Subcutaneous abdominal adipose tissue (tissue), 5 donors: ENCODE results near the gene SPATA33.
"Not testable (repeated sequence)": the region's sequence is repeated elsewhere in the genome, so short reads cannot be mapped to it uniquely, and the experiment has no call there.

Source experiments
- H3K27ac ChIP-seq: one replicate; pipeline ENCODE4 v1.7.0; 2013; ENCODE audit warnings: low read depth, mild to moderate bottlenecking, inconsistent platforms, low read length, moderate library complexity
- H3K27me3 ChIP-seq, 5 donors: one replicate each; pipeline ENCODE4 v1.7.0; 2013; ENCODE audit warnings: low read length in 5 of 5, inconsistent platforms in 1 of 5; ENCODE audit not compliant: control insufficient read depth in 5 of 5, insufficient read depth in 4 of 5
- H3K36me3 ChIP-seq, 5 donors: one replicate each; pipeline ENCODE4 v1.7.0; 2013; ENCODE audit warnings: low read length in 5 of 5; ENCODE audit not compliant: control insufficient read depth in 5 of 5, insufficient read depth in 5 of 5
- H3K4me1 ChIP-seq, 5 donors: one replicate each; pipeline ENCODE4 v1.7.0; 2013; ENCODE audit warnings: low read length in 5 of 5, mild to moderate bottlenecking in 3 of 5, moderate library complexity in 1 of 5; ENCODE audit not compliant: control insufficient read depth in 5 of 5, insufficient read depth in 5 of 5
- H3K4me3 ChIP-seq, 5 donors: one replicate each; pipeline ENCODE4 v1.7.0; 2013; ENCODE audit warnings: low read length in 5 of 5, low read depth in 1 of 5
- H3K9ac ChIP-seq, 5 donors: one replicate each; pipeline ENCODE4 v1.7.0; 2013; ENCODE audit warnings: low read length in 5 of 5, mild to moderate bottlenecking in 4 of 5, moderate library complexity in 3 of 5
- H3K9me3 ChIP-seq, 5 donors: one replicate each; pipeline ENCODE4 v1.7.0; 2013; ENCODE audit warnings: low read length in 5 of 5; ENCODE audit not compliant: control insufficient read depth in 5 of 5
- donor health status: healthy.
- donor health status: healthy.
- donor health status: healthy.
- donor health status: healthy.
- donor health status: healthy.

Gene SPATA33

DNA sequence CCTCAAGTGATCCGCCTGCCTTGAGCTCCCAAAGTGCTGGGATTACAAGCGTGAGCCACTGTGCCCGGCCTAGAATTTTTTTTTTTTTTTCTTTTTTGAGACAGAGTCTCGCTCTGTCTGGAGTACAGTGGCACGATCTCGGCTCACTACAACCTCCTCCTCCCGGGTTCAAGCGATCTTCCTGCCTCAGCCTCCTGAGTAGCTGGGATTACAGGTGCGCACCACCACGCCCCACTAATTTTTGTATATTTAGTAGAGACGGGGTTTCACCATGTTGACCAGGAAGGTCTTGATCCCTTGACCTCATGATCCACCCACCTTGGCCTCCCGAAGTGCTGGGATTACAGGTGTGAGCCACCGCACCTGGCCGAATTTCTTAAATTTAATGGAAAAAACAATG is 41.1 kb downstream of the SPATA33 start:
- Histone ChIP-seq H3K36me3 (peaks cover 0 to 39% (median 24%) of the 10 kb centered on the region in 5 donors), H3K4me1 (peaks cover 3 to 27% (median 22%) of the 10 kb centered on the region in 5 donors)
- H3K27me3 ChIP-seq, H3K9ac ChIP-seq, H3K4me3 ChIP-seq, H3K9me3 ChIP-seq, H3K27ac ChIP-seq: not testable (repeated sequence)

GRCh38 chr16:89699629-89700099 is 42.0 kb downstream of the SPATA33 start:
- not testable (repeated sequence) for H3K9me3 ChIP-seq, H3K27me3 ChIP-seq, H3K27ac ChIP-seq, H3K9ac ChIP-seq
- H3K4me3 ChIP-seq: peak overlapping the region in 2 of 5 donors; percentile 25 to 75
- peaks cover 3 to 27% (median 22%) of the 10 kb centered on the region in 5 donors for H3K4me1 ChIP-seq
- H3K36me3 ChIP-seq: peaks cover 0 to 31% (median 17%) of the 10 kb centered on the region in 5 donors

DNA sequence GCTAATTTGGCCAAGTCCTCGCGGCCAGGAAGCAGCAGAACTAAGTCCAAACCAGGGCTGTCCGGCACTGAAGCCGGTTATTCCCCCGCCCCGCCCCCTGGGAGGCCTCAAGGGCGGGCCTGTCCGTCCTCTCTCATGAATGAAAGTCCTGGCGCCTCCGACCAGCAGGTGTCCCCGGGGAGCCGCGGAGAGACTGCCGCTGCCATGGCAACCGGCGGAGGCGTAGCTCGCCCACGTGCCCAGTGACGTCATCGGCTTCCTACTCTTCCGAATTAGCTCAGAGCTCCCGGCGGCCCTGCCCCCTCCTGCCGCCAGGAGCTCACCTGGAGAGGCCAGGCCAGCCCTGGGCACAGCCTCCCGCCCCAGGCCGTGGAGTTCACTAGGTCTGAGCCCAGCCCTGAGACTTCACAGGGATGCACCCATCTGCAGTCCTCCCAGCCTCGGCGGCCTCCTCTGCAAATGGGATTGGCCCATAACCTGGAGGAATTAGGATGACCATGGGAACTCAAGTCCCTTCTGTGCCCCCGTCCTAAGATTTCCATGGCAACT is 42.5 kb downstream of the SPATA33 start:
- no peaks in the 10 kb centered on the region for H3K9me3 ChIP-seq
- H3K36me3 ChIP-seq: peaks cover 0 to 27% (median 13%) of the 10 kb centered on the region in 5 donors
- peaks cover 0 to 3% (median 0%) of the 10 kb centered on the region in 5 donors for H3K27me3 ChIP-seq
- H3K27ac ChIP-seq: peak overlapping the region; percentile 58
- H3K4me3 ChIP-seq: peak overlapping the region; percentile 25 to 75 (median 61)
- H3K9ac ChIP-seq: peak overlapping the region in 3 of 5 donors; percentile 48 to 62 (median 59)
- H3K4me1 ChIP-seq: peaks cover 3 to 27% (median 22%) of the 10 kb centered on the region in 5 donors

DNA sequence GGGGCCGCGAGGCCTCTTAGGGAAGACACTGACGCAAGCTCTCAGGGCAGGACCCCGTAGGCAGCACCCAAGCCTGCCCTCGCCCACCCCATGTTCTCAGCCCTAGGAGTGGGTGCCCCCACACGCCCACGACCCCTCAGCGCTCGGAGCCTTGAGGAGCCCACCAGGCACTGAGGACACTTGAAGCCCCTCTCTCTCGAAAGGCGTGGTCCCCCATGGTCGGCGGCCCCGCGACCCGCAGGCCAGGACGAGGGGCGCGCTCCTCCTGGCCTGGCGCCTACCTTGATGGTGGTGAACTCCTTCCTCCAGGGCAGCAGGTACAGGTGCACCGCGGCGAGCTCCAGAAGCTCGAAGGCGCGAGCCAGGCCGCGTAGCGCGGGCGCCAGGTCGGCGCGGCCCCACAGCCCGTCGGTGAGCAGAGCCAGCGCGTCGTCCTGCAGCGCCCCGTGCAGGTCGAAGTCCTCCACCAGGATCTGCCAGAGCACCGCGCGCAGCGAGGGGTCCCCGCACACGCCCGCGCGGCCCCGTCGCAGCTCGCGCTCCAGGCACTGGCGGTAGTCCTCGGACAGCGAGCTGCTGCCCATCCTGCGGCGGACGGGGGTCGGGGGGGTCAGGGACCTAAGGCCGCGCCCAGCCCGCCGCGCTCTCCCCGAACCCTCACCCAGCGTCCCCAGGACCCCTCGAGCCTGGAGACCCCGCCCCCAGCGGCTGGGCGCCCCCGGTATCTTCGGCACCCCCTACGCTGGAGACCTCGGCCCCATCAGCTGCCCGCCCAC is 43.2 kb downstream of the SPATA33 start:
- Histone ChIP-seq H3K9me3 (no peaks in the 10 kb centered on the region), H3K27ac (peak overlapping the region; percentile 58), H3K27me3 (peaks cover 0 to 3% (median 0%) of the 10 kb centered on the region in 5 donors), H3K4me1 (peaks cover 3 to 27% (median 22%) of the 10 kb centered on the region in 5 donors), H3K4me3 (peak overlapping the region; percentile 25 to 75 (median 61)), H3K9ac (peak overlapping the region in 4 of 5 donors; percentile 48 to 71 (median 60)), H3K36me3 (peaks cover 0 to 20% (median 6%) of the 10 kb centered on the region in 5 donors)

DNA sequence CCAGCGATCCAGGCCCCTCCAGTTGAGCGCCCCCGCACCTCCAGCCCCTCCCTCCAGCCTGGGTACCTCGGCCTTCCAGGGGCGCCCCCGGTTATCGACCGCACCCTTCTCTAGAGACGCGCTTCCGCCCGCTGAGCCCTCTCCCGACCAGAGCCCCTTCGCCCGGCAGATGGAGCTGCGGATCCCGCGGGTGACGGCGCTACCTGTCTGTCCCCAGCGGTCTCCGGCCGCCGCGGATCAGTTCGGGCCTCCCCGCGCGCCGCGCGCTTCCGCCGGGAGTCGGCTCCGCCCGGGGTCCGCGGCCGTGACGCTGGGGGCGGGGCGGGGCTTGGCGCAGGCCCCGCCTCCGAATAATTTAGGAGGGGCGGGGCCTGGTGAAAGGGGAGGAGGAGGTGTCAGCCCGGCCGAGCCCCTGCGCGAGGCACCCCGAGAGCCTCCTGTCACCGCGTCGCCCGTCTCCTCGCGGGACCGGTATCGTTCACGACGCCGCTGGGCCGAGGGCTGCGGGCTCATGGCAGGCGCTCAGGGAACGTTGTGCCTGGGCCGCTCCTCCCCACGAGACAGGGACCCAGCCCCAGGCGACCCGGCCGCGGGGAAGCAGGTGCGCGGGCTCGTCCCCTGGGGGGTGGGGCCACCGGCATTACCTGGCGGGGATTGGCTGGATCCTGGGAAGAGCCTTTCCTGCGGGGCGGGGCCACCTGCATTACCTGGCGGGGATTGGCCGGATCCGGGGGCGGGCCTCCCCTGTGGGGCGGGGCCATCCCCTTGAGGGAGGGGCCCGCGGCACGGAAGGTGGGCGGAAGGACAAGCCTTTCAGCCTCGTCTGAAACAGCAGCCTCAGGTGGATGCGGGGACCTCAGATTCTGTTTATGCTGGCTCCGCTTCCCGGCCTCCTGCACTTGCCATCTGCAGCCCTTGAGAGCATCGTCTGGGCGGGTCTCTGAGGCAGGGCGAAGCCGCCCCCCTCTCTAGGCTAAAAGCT is 44.1 kb downstream of the SPATA33 start, which contains the start of gene SPATA2L:
Gene SPATA2L (minus strand): TSS at position 281 of the 982 bp plus-strand sequence. CDS start 473 bp downstream, outside the sequence.
- H3K9ac ChIP-seq: peak within 1 kb of the TSS in 4 of 5 donors; percentile 48 to 71 (median 60)
- peaks cover 3 to 31% (median 26%) of the 10 kb centered on the region in 5 donors for H3K4me1 ChIP-seq
- H3K9me3 ChIP-seq: no peaks in the 10 kb centered on the region
- H3K27me3 ChIP-seq: peaks cover 0 to 3% (median 0%) of the 10 kb centered on the region in 5 donors
- H3K27ac ChIP-seq: peak within 1 kb of the TSS; percentile 58
- H3K36me3 ChIP-seq: peaks cover 0 to 15% (median 4%) of the 10 kb centered on the region in 5 donors
- H3K4me3 ChIP-seq: peak within 1 kb of the TSS; percentile 25 to 75 (median 61)

DNA sequence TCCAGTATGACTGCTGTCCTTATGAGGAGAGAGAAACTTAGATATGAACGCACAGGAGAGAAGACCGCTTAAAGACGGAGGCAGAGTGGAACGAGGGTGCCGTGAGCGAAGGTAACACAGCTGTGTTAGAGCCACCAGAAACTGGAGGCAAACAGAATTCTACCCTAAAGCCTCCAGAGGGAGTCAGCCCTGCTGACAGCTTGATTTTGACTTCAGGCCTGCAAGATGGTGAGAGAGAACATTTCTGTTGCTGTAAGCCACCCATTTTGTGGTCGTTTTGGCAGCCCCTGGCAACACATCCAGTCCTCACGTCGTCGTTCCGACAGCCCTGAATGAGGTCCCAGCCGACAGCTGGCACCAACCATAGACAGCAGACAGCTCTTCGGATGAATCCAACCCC is 46.6 kb downstream of the SPATA33 start:
- H3K9me3 ChIP-seq: no peaks in the 10 kb centered on the region
- no peak overlapping the region for H3K9ac ChIP-seq
- H3K27me3 ChIP-seq: peaks cover 0 to 3% (median 0%) of the 10 kb centered on the region in 5 donors
- H3K4me1 ChIP-seq: peaks cover 3 to 35% (median 27%) of the 10 kb centered on the region in 5 donors
- H3K27ac ChIP-seq: no peak overlapping the region
- H3K4me3 ChIP-seq: no peak overlapping the region
- H3K36me3 ChIP-seq: peaks cover 0 to 9% (median 0%) of the 10 kb centered on the region in 5 donors

DNA sequence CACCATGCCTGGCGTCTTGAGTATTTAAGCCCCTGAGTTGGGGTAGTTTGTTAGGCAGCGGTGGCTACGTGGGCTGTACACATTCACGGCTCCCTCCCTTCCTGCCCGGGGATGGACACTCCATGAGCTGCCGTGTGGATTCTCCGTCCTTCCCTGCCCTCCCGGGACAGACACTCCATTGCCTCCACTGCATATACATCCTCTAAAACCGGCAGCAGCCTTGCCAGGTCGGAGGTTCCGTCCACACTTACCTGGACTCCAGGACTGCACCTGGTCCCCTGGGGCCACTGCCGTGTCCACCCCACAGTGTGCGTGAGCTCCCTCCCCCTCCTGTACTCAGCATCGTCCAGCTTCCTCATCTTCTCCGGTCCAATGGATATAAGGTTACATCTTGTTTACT is 47.4 kb downstream of the SPATA33 start:
- no peak overlapping the region for H3K9ac ChIP-seq
- peaks cover 0 to 3% (median 0%) of the 10 kb centered on the region in 5 donors for H3K27me3 ChIP-seq
- H3K36me3 ChIP-seq: peaks cover 0 to 12% (median 0%) of the 10 kb centered on the region in 5 donors
- peaks cover 3 to 30% (median 23%) of the 10 kb centered on the region in 5 donors for H3K4me1 ChIP-seq
- no peak overlapping the region for H3K4me3 ChIP-seq
- H3K27ac ChIP-seq: no peak overlapping the region
- H3K9me3 ChIP-seq: no peaks in the 10 kb centered on the region

GRCh38 chr16:89706518-89707260 is 49.1 kb downstream of the SPATA33 start:
- H3K27me3 ChIP-seq: peaks cover 0 to 3% (median 0%) of the 10 kb centered on the region in 5 donors
- no peak overlapping the region for H3K9ac ChIP-seq
- no peak overlapping the region for H3K27ac ChIP-seq
- H3K4me1 ChIP-seq: peaks cover 0 to 15% (median 10%) of the 10 kb centered on the region in 5 donors
- H3K4me3 ChIP-seq: no peak overlapping the region
- H3K9me3 ChIP-seq: no peaks in the 10 kb centered on the region
- H3K36me3 ChIP-seq: peaks cover 0 to 18% (median 0%) of the 10 kb centered on the region in 5 donors

- H3K36me3 ChIP-seq: peaks cover 0 to 18% (median 0%) of the 10 kb centered on the region in 5 donors
- peaks cover 0 to 6% (median 6%) of the 10 kb centered on the region in 5 donors for H3K27me3 ChIP-seq
- H3K9ac ChIP-seq: peak overlapping the region in 1 of 5 donors; percentile 11
- no peak overlapping the region for H3K4me3 ChIP-seq
- H3K9me3 ChIP-seq: no peaks in the 10 kb centered on the region
- no peak overlapping the region for H3K27ac ChIP-seq
- peaks cover 0 to 15% (median 11%) of the 10 kb centered on the region in 5 donors for H3K4me1 ChIP-seq
These were observed 50.1 kb downstream of the SPATA33 start for GRCh38 chr16:89707695-89708094.
